GM12878 (cell line): ENCODE measurements around the gene TOPORS.

ENCODE experiments used
- BCL11A ChIP-seq: IDR thresholded peaks from 2 replicates; pipeline ENCODE4 v1.6.1; 2011; ENCODE audit warnings: low read depth, low read length
- BHLHE40 ChIP-seq, 2 experiments: fragments of 450-650 bp in 1 of 2; IDR thresholded peaks; 2 replicates each; pipeline ENCODE4 v1.6.1; 2011 to 2017; ENCODE audit warnings: low read depth in 2 of 2, borderline replicate concordance in 1 of 2, improper control_type of control experiment in 1 of 2, low read length in 1 of 2, mild to moderate bottlenecking in 1 of 2
- CTCF ChIP-seq, 3 experiments: IDR thresholded peaks in 2 of 3; conservative IDR thresholded peaks in 1 of 3; 2 replicates each; pipeline ENCODE4 v1.5.1; 2011; ENCODE audit warnings: low read depth in 3 of 3, low read length in 3 of 3, mild to moderate bottlenecking in 3 of 3, control low read depth in 2 of 3, moderate library complexity in 2 of 3, inconsistent platforms in 1 of 3, mixed read lengths in 1 of 3; ENCODE audit not compliant: control insufficient read depth in 2 of 3, insufficient read depth in 1 of 3; ENCODE audit errors: extremely low read depth in 1 of 3
- EP300 ChIP-seq, 2 experiments: fragments of 150-350 bp in 1 of 2; IDR thresholded peaks; 2 replicates each; pipeline ENCODE4 v1.6.1; 2011 to 2012; ENCODE audit warnings: low read depth in 2 of 2, low read length in 2 of 2, borderline replicate concordance in 1 of 2, improper control_type of control experiment in 1 of 2, inconsistent platforms in 1 of 2; ENCODE audit not compliant: control insufficient read depth in 1 of 2
- EZH2 ChIP-seq: IDR thresholded peaks from 2 replicates; pipeline ENCODE4 v1.6.1; 2012; ENCODE audit warnings: low read depth, mild to moderate bottlenecking, control low read depth, inconsistent platforms, low read length, borderline replicate concordance; ENCODE audit not compliant: control insufficient read depth
- GABPA ChIP-seq: IDR thresholded peaks from 2 replicates; pipeline ENCODE4 v1.6.1; 2014; ENCODE audit warnings: antibody characterized with exemption, low read depth, mild to moderate bottlenecking, inconsistent platforms
- JUND ChIP-seq: IDR thresholded peaks from 2 replicates; pipeline ENCODE4 v1.6.1; 2012; ENCODE audit warnings: low read depth, mild to moderate bottlenecking, low read length, improper control_type of control experiment, moderate library complexity
- NRF1 ChIP-seq: conservative IDR thresholded peaks from 2 replicates; pipeline ENCODE4 v1.6.1; 2011; ENCODE audit warnings: mild to moderate bottlenecking, low read depth, low read length, improper control_type of control experiment
- POLR2A ChIP-seq: IDR thresholded peaks from 2 replicates; pipeline ENCODE4 v1.6.1; 2011; ENCODE audit warnings: low read depth, mild to moderate bottlenecking, low read length
- RELA ChIP-seq: fragments of 450-650 bp; IDR thresholded peaks from 2 replicates; pipeline ENCODE4 v1.8.0; 2014; ENCODE audit warnings: borderline replicate concordance; ENCODE audit not compliant: partially characterized antibody
- RFX5 ChIP-seq: IDR thresholded peaks from 2 replicates; pipeline ENCODE4 v1.6.1; 2011; ENCODE audit warnings: low read depth, low read length, improper control_type of control experiment
- SIN3A ChIP-seq: IDR thresholded peaks from 2 replicates; pipeline ENCODE4 v1.6.1; 2012; ENCODE audit warnings: low read depth, low read length, improper control_type of control experiment
- SP1 ChIP-seq: IDR thresholded peaks from one replicate; pipeline ENCODE4 v1.6.1; 2011; ENCODE audit warnings: low read depth, low read length
- ZZZ3 ChIP-seq: IDR thresholded peaks from 2 replicates; pipeline ENCODE4 v1.6.1; 2011; ENCODE audit warnings: low read depth; ENCODE audit not compliant: control insufficient read depth, insufficient read length

DNA sequence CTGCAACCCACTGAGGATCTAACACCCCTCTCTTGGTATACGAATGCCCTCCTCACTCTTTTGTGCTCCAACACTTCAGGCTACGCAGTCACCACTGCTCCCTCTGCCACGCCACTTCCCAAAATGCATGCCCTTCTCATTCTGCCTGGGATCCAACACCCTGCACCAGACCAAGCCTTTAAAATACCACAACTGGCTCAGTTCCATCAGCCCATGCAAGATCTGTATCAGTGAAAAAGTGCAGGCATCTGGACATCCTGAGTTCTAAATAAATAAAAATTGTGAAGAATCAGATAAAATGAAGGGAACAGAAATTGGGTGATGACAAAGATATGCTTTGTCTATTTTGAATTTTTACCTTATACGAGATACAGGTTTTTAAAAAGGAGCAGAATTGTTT is 17.9 kb upstream of the TOPORS start:
- no peak for TF ChIP-seq RELA
- no peak for TF ChIP-seq CTCF (IDR thresholded peaks at IDR 0.05 in 2 of 3, conservative IDR thresholded peaks at IDR 0.05 in 1 of 3; ENCODE audit: control insufficient read depth in 2 of 3, extremely low read depth in 1 of 3, insufficient read depth in 1 of 3, low read depth in 3 of 3, low read length in 3 of 3)
- no peak for TF ChIP-seq EZH2
- no peak for TF ChIP-seq RFX5
- no peak for TF ChIP-seq ZZZ3
- TF ChIP-seq NRF1: no peak
- no peak for TF ChIP-seq POLR2A
- no peak for TF ChIP-seq GABPA
- TF ChIP-seq SIN3A: no peak
- no peak for TF ChIP-seq EP300 (IDR thresholded peaks at IDR 0.05; ENCODE audit: borderline replicate concordance in 1 of 2, control insufficient read depth in 1 of 2, low read depth in 2 of 2, low read length in 2 of 2)
- no peak for TF ChIP-seq BCL11A
- no peak for TF ChIP-seq SP1
- TF ChIP-seq BHLHE40 (IDR thresholded peaks at IDR 0.05; ENCODE audit: borderline replicate concordance in 1 of 2, low read depth in 2 of 2, low read length in 1 of 2): no peak
- no peak for TF ChIP-seq JUND
